HG03439 (cell line): ENCODE measurements around the gene LKAAEAR1.

Experiments used
- ATAC-seq: cut with Tn5 transposase; IDR thresholded peaks from one replicate; pipeline ENCODE4 v1.9.1; 2021; ENCODE audit warnings: mild to moderate bottlenecking, moderate library complexity; ENCODE audit not compliant: unreplicated experiment

Gene LKAAEAR1

GRCh38 chr20:64053841-64054661 is 30.1 kb downstream of the LKAAEAR1 start:
- no peak for ATAC-seq

GRCh38 chr20:64052987-64053840 is 31.0 kb downstream of the LKAAEAR1 start:
- no peak for ATAC-seq

DNA sequence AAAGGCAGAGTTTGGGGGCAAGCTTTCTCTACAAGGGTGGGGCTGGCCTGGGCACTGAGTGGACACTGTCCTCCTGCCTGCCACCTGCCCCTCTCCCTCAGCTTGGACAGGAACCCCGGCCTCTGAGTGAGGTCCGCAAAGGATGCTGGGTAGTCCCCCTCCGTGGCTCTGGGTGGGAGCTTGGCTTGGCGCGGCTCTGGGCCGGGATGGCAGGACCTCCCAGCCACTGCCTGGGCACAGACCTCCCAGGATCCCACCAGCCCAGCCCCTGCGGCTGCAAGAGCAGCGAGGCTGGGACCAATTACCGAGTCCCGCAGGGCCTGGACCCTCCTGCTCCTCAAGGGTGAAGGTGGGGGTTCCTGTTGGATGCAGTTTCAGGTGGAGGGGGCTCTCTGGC is 31.9 kb downstream of the LKAAEAR1 start:
- ATAC-seq, result no peak

DNA sequence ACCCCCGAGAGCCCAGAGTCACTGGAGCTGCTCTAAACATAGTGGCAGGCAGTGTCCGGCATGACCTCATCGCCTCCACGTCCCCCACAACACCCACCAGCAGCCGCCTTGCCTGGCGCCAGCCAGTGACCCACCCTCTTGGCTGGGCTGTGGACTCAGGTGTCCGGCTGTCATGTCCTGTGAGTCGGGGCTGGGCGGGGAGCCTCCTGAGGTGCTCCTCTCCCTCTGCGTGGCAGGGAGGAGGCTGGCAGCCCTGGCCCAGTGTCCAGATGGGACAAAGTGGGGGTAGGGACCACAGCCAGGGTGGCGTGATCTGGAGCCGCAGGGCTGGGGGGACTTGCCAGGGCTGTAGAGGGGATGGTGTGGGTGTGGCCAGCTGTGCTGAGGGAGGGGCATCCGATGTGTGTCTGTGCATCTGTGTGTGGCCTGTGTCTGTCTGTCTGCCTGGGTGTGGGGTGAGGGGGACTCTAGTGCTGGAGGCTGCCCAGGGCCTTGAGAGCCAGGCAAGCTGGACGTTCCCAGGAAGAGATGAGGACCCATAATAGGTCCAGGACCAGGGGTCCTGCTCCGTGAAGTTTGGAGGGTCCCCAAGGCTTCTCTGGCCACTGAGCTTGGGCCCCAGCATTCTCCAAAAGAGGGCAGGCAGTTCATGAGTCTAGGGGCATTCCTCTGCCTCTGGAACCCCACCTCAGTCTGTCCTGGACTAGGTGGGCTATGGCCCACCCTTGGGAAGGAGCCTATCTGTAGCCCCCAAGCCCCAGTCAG is 32.5 kb downstream of the LKAAEAR1 start:
- ATAC-seq, result no peak

GRCh38 chr20:64051033-64051452 is 33.2 kb downstream of the LKAAEAR1 start:
- ATAC-seq, result no peak

- ATAC-seq, result no peak
Measured at GRCh38 chr20:64050261-64051032, 33.8 kb downstream of the LKAAEAR1 start.

DNA sequence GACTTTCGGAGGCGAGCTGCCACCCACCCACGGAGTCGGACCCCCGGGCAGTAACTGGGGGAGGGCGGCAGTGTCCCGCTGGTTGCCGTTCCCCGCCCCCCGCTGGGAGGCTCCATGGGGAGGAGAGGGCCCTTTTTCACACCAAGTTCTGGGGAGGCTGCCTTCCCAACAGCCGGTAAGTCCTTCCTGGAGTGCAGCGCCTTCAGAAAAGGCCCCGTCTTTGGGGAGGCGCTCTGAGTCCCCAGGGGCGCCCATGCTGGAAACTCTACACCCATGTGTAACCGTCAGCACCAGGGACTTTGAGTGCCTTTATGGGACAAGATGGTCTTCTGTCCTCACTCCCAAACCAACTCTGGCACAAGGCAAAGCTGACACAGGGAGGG is 34.3 kb downstream of the LKAAEAR1 start:
- no peak for ATAC-seq

- no peak for ATAC-seq
Measured at GRCh38 chr20:64049060-64049877, 34.9 kb downstream of the LKAAEAR1 start, which contains the start of gene SOX18. Gene SOX18 (minus strand): TSS chr20:64049639. CDS start chr20:64049516, 123 bp downstream.

DNA sequence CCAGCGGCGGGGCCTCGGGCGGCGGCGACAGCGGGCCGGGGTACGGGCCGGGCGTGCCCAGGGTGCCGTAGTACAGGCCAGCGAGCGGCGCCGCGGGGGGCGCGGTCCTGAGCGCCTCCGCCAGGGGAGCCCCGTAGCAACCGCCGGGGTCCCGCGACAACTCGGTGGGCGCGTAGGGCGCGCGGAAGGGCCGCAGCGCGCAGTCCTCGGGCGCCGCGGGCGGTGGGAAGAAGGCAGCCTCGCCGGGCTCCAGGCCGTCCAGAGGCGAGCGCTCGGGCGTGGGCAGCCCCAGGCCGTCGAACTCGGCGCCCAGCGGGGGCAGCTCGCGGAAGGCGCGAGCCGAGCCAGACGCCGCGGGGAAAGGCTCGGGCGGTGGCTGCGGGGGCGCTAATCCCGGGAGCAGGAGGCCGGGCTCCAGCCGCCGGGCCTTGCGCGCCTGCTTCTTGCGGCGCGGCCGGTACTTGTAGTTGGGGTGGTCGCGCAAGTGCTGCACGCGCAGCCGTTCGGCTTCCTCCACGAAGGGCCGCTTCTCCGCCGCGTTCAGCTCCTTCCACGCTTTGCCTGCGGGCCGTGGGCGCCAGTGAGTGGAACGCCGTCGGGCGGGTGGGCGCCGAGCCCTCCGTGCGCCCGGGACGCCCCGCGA is 35.7 kb downstream of the LKAAEAR1 start:
- ATAC-seq, result no peak

DNA sequence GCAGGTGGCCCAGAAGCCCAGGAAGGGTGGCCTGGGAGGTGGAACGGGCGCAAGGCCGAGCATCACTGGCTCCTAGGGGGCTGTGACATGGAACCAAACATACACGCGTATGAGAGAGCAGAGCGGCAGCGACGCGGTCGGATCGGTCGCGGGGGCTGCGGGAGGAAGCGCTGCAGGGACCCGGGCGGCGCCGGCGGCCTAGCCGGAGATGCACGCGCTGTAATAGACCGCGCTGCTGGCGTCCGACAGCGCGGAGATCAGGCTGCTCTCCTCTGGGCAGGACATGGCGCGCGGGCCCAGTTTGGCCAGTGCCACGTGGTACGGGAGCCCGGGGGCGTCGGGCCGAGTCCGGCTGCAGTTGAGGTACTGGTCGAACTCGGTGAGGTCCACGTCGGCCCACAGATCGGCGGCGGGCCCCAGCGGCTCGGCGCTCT is 36.2 kb downstream of the LKAAEAR1 start:
- ATAC-seq, result no peak

DNA sequence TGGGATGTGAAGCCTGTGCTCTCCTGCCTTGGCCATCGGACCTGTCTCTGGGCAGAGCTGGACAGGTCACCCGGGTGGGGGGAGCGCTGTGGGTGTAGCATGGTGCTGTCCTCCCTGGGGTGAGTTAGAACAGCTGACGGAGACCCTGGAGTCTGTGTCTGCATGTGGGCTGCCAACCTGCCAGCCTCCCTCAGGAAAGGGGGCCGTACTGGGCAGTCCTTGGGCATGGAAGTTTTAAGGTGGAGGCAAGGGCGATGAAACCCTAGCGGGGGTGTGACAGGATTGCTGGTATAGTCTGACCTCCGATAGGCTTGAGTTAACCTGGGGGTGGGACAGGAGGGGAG is 37.2 kb downstream of the LKAAEAR1 start:
- ATAC-seq, result no peak

- ATAC-seq, result no peak
Measured at GRCh38 chr20:64045346-64046011, 38.7 kb downstream of the LKAAEAR1 start.

GRCh38 chr20:64044484-64045247 is 39.5 kb downstream of the LKAAEAR1 start:
- ATAC-seq, result no peak

DNA sequence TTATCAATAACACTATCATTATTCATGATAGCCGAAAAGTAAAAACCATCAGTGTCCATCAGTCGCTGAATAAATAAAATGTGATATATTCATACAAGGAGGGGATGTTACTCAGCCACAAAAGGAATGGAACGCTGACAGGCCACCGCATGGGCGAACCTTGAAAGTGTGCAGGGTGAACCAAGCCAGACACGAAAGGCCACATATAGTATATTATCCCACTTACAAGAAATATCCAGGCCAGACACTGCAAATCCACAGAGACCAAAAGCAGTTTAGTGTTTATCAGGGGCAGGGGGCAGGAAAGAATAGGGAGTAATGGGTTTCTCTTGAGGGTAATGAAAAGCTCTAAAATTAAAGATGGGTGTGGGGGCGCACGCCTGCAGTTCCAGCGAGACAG is 40.4 kb downstream of the LKAAEAR1 start:
- no peak for ATAC-seq

- ATAC-seq, result no peak
Measured at GRCh38 chr20:64042054-64042781, 42.0 kb downstream of the LKAAEAR1 start.

- ATAC-seq, result no peak
Measured at GRCh38 chr20:64041781-64042053, 42.5 kb downstream of the LKAAEAR1 start.

DNA sequence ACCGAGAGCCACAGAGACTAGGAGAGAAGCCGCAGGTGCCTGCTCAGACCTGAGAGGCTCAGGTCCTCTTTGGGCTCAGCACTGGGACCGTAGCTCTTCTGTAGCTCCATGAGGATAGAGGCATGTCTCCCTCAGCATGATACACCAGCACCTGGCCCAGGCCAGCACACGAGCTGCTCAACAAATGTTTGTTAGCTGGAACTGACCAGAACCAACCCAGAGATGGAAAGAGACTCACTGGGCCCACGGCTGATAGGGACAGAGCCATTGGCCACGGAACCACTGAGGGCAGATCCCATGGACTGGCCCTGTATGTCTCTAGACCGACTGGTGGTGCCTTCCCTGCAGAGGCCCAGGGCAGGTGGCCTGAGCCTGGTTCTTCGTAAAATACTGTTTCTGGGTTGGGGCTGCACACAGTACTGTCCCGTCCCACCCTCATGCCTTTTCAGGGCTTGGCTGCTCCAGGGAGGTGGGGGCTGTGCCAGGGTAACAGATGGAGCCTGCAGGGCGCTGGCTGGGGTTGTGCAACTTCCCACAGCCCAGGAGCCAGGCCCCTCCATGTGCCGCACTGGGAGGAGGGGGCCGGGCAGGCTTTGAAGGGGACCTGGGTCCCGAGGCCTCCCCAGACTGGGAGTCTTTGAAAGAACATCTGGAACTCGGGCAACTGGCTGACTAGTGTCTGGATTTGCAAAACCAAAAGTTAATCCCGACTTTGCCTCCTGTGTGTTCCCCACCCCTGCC is 43.0 kb downstream of the LKAAEAR1 start:
- no peak for ATAC-seq
